Right lobe of liver (tissue), 6 donors: ENCODE data around the gene PRXL2A. TPM values are rescaled to one million over a fixed set of nuclear protein-coding genes. Genes with fewer than 3 reads are reported as not detected.
A peak's percentile ranks its signal among the peaks of the same experiment; 100 is the strongest.

ENCODE experiments used
- ATAC-seq, 4 donors: fragments of 200-7000 bp; cut with Tn5 transposase; one replicate each; pipeline ENCODE4 v1.9.1; 2020; ENCODE audit warnings: mild to moderate bottlenecking in 4 of 4, moderate library complexity in 4 of 4
- DNase-seq, 3 donors: peaks; one replicate each; pipeline ENCODE4 v3.0.0-alpha.2; 2020
- H3K27ac ChIP-seq, 3 donors: fragments of 200-600 bp; one replicate each; pipeline ENCODE4 v1.8.0; 2022
- H3K27me3 ChIP-seq, 2 donors: fragments of 200-600 bp; one replicate each; pipeline ENCODE4 v1.8.0; 2022
- H3K36me3 ChIP-seq, 4 donors: fragments of 200-600 bp; sonication (generic) in 1 of 4; one replicate each; pipeline versions ENCODE4 v1.5.1 to v1.8.0; 2017 to 2022; ENCODE audit warnings: control low read depth in 1 of 4
- H3K4me1 ChIP-seq, 4 donors: fragments of 200-600 bp; sonication (generic) in 1 of 4; one replicate each; pipeline versions ENCODE4 v1.5.1 to v1.8.0; 2017 to 2022; ENCODE audit warnings: control low read depth in 1 of 4
- H3K4me3 ChIP-seq, 3 donors: fragments of 200-600 bp; one replicate each; pipeline ENCODE4 v1.8.0; 2022
- H3K9me3 ChIP-seq, 4 donors: fragments of 200-600 bp; sonication (generic) in 1 of 4; one replicate each; pipeline versions ENCODE4 v1.5.1 to v1.8.0; 2017 to 2022; ENCODE audit warnings: control low read depth in 1 of 4
- POLR2A ChIP-seq: fragments of 450-650 bp; IDR thresholded peaks from one replicate; pipeline ENCODE4 v1.6.1; 2017; ENCODE audit warnings: antibody characterized with exemption, mild to moderate bottlenecking
- WGBS: methylation state at CpG from one replicate; pipeline ENCODE4 v1.1.6; 2018; ENCODE audit warnings: low coverage, low lambda C conversion rate; ENCODE audit not compliant: insufficient coverage; ENCODE audit errors: missing lambda C conversion rate; 5-methylcytosine and 5-hydroxymethylcytosine counted together
- intact Hi-C, 2 donors: fragments of 100-400 bp; cut with DNase I; formaldehyde crosslinking; loops; one replicate each; pipeline versions ENCODE4 v1.11.2 to v1.14.1; 2022
- total RNA-seq, 6 experiments: library from RNA; depleted of rRNA in 2 of 6; stranded (reverse); fragments of >200 nt in 2 of 6; fragmentation: NEBNext Ultra II Directional in 3 of 6; extraction: Animal tissue kit (Norgen Biotek cat#: 25700) in 3 of 6; gene quantifications; one replicate each; pipeline versions ENCODE4 v1.1.0 to v1.2.4, GENCODE V29; 2016 to 2023
- TF ChIP-seq, protein P1 (sequence below), 4 donors: fragments of 200-600 bp in 3 of 4; fragments of 450-650 bp in 1 of 4; IDR thresholded peaks; one replicate each; pipeline versions ENCODE4 v1.5.1 to v1.8.0; 2016 to 2022; ENCODE audit warnings: antibody characterized with exemption in 4 of 4, mild to moderate bottlenecking in 2 of 4
- donor health status: DM: no; HTN: yes; CAD: no.
- donor health status: DM: no; HTN: no; CAD: no.
- donor health status: DM: no; HTN: no; CAD: no.
- donor health status: DM: no; HTN: yes; CAD: no.
- donor health status: DM: no; HTN: yes; CAD: no.

Gene PRXL2A
- total RNA-seq, 6 experiments from 2014 or later = 41.3 to 89.8 (median 80.5) TPM

DNA sequence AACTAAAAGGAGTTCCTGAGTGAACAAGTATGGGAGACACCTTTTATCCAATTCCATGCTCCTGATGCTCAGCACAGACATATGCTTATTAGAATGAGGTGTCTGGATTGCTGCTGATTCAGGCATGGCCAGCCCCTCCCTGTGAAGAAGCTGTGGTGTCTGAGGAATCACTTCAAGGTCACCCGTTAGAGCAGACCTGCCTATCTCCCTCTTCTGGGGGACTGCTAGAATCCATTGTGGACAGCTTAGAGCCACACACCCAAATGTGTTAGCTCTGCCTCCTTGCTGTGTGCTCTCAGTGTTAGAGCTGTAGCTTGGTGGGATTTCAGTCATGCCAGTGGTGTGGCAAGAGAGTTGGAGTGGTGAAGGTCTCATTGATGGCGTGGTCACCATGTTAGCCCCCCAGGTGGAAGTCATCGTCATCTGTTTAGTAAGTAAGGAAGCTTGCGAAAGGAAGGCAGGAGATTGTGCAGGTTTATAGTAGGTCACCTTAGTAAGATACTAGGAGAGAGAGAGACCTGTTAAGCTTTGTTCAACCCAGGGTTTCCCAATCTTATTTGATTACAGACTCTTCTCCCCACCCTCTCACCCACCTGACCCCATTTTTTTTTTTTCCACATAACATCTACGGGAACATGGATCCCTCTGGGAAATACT is 12.8 kb downstream of the PRXL2A start:
- H3K9me3 ChIP-seq = no peaks in the 10 kb centered on the region
- 49% methylated on average over 4 of the region's 5 CpGs for WGBS
- no peaks in the 10 kb centered on the region for H3K27me3 ChIP-seq
- H3K27ac ChIP-seq = peak overlapping the region in 1 of 3 donors; percentile 10
- H3K36me3 ChIP-seq = peaks cover 0 to 25% (median 2%) of the 10 kb centered on the region in 4 donors
- DNase-seq (no peak), ATAC-seq (peak; percentile 10 to 60 (median 48))
- intact Hi-C loops = no loop called here
- H3K4me3 ChIP-seq = no peak overlapping the region
- peaks cover 0 to 17% (median 6%) of the 10 kb centered on the region in 4 donors for H3K4me1 ChIP-seq
- no peak for TF ChIP-seq POLR2A
- TF ChIP-seq, protein P1, sequence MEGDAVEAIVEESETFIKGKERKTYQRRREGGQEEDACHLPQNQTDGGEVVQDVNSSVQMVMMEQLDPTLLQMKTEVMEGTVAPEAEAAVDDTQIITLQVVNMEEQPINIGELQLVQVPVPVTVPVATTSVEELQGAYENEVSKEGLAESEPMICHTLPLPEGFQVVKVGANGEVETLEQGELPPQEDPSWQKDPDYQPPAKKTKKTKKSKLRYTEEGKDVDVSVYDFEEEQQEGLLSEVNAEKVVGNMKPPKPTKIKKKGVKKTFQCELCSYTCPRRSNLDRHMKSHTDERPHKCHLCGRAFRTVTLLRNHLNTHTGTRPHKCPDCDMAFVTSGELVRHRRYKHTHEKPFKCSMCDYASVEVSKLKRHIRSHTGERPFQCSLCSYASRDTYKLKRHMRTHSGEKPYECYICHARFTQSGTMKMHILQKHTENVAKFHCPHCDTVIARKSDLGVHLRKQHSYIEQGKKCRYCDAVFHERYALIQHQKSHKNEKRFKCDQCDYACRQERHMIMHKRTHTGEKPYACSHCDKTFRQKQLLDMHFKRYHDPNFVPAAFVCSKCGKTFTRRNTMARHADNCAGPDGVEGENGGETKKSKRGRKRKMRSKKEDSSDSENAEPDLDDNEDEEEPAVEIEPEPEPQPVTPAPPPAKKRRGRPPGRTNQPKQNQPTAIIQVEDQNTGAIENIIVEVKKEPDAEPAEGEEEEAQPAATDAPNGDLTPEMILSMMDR (IDR thresholded peaks at IDR 0.05) = no peak

DNA sequence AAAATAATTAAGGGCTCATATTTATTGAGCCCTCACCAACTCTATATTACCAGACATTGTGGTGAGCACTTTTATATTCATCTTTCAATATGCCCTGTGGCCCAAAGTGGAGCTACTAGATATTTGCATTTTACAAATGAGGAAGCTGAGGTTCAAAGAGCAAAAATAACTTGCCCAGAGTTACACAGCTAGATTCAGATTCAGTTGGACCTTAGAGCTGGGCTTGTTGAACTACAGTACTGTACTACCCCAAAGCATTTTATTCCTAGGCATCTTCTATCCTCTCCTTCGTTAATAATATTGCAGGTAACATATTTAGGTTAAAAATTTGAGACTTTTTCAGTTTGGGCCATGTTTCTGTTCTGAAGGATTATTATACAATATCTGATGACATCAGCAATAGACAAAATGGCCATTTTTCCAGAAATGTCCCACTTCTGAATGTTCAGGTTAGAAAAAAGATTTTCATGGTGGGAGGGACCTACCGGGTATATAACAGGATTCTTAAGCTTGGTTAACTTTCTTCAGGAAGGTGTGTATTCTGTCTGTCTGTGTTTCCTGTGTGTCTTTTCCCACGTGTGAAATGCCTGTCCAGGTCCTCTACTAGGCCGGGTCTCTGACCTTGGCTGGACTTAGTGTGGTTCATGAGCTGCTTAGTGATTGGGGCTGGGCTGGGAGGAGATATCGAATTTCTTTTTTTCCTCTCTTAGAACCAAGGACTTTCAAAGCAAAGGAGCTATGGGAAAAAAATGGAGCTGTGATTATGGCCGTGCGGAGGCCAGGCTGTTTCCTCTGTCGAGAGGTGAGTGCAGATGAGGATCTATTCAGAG is 13.6 kb downstream of the PRXL2A start:
- Histone ChIP-seq H3K4me1 (peaks cover 0 to 13% (median 4%) of the 10 kb centered on the region in 4 donors), H3K27me3 (no peaks in the 10 kb centered on the region), H3K27ac (peak overlapping the region in 1 of 3 donors; percentile 10), H3K36me3 (peaks cover 0 to 32% (median 4%) of the 10 kb centered on the region in 4 donors), H3K9me3 (no peaks in the 10 kb centered on the region), H3K4me3 (no peak overlapping the region)
- DNase-seq (no peak), ATAC-seq (peak; percentile 76 to 88 (median 84))
- TF ChIP-seq, protein P1 (IDR thresholded peaks at IDR 0.05) = no peak
- TF ChIP-seq POLR2A = no peak
- WGBS = 46% methylated on average over 8 of the region's 8 CpGs
- intact Hi-C loops = no loop called here

DNA sequence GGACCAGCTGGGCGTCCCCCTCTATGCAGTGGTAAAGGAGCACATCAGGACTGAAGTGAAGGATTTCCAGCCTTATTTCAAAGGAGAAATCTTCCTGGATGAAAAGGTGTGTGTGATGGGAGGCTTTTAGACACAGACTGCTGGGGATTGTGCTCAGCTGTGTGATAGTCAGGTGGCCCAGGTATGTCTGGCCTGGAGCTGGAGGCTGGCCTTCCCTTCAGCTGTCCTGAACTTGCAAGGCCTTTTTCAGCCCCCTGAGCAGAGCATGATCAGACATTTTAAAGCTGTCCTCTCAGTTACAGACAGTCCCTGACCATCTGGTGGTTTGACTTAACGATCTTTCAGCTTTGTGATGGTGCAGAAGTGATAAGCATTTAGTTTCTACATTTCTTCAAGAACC is 17.6 kb downstream of the PRXL2A start:
- Histone ChIP-seq H3K27me3 (no peaks in the 10 kb centered on the region), H3K4me1 (peaks cover 0 to 11% (median 4%) of the 10 kb centered on the region in 4 donors), H3K4me3 (no peak overlapping the region), H3K27ac (no peak overlapping the region), H3K36me3 (peaks cover 0 to 41% (median 9%) of the 10 kb centered on the region in 4 donors), H3K9me3 (no peaks in the 10 kb centered on the region)
- DNase-seq (no peak), ATAC-seq (no peak)
- TF ChIP-seq, protein P1 (IDR thresholded peaks at IDR 0.05) = no peak
- TF ChIP-seq POLR2A = no peak
- intact Hi-C loops = no loop called here
- WGBS = 75% methylated on average over 1 of the region's 2 CpGs

DNA sequence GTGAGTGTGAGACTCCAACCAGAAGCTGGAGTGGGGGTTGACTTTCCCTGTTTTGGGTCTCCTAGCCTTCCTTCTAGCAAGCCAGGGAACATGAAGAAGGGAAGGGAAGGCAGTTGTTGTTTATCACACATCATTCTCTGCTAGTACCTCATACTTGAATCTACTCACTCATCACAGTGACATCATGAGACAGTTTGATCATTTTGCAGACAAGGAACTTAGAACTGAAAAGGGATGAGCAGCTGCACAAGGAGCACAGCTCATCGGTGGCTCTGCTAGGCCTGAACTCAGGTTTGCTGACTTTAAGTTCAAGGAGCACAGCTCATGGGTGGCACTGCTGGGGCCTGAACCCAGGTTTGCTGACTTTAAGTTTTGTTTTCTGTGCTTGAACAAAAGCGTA is 19.2 kb downstream of the PRXL2A start:
- no peak overlapping the region for H3K27ac ChIP-seq
- H3K36me3 ChIP-seq = peaks cover 0 to 43% (median 9%) of the 10 kb centered on the region in 4 donors
- 100% methylated on average over 1 of the region's 2 CpGs for WGBS
- ATAC-seq = no peak
- TF ChIP-seq, protein P1 (IDR thresholded peaks at IDR 0.05) = no peak
- TF ChIP-seq POLR2A = no peak
- H3K4me1 ChIP-seq = no peaks in the 10 kb centered on the region
- no peaks in the 10 kb centered on the region for H3K9me3 ChIP-seq
- intact Hi-C loops = no loop called here
- H3K4me3 ChIP-seq = no peak overlapping the region
- DNase-seq = no peak
- H3K27me3 ChIP-seq = no peaks in the 10 kb centered on the region
